Keratinocyte (primary cell): ENCODE results near the gene PCGF3. TPM values are rescaled to one million over a fixed set of nuclear protein-coding genes. Genes with fewer than 3 reads are reported as not detected.
A peak's percentile ranks its signal among the peaks of the same experiment; 100 is the strongest.

Experiments used
- DNase-seq: peaks from one replicate; pipeline ENCODE4 v3.0.0-alpha.2; 2011; ENCODE audit warnings: low read depth, missing footprints, low spot score
- FAIRE-seq: peaks from 2 replicates; lab custom pipeline; 2011; peaks lifted over from hg19 to GRCh38; lab: Jason Lieb, UNC
- H2AFZ ChIP-seq: 2 replicates; pipeline ENCODE4 v1.6.0; 2012; ENCODE audit warnings: low read length, control low read depth, inconsistent platforms; ENCODE audit not compliant: control insufficient read depth
- H3K27ac ChIP-seq: 2 replicates; pipeline ENCODE4 v1.5.1; 2011; ENCODE audit warnings: low read length; ENCODE audit not compliant: control insufficient read depth, insufficient read depth
- H3K27me3 ChIP-seq: 3 replicates; pipeline ENCODE4 v1.6.0; 2011; ENCODE audit warnings: low read length; ENCODE audit not compliant: control insufficient read depth, insufficient read depth; ENCODE audit errors: extremely low read depth
- H3K36me3 ChIP-seq, 2 experiments: 2 replicates in 1 of 2; 3 replicates in 1 of 2; pipeline ENCODE4 v1.5.1; 2011; ENCODE audit warnings: low read length in 2 of 2, mild to moderate bottlenecking in 1 of 2; ENCODE audit not compliant: control insufficient read depth in 2 of 2, insufficient read depth in 2 of 2; ENCODE audit errors: extremely low read depth in 1 of 2
- H3K4me1 ChIP-seq: 3 replicates; pipeline ENCODE4 v1.5.1; 2011; ENCODE audit warnings: low read length; ENCODE audit not compliant: control insufficient read depth, insufficient read depth; ENCODE audit errors: extremely low read depth
- H3K4me2 ChIP-seq: 3 replicates; pipeline ENCODE4 v1.6.0; 2011; ENCODE audit warnings: low read depth, low read length; ENCODE audit not compliant: control insufficient read depth, insufficient read depth; ENCODE audit errors: extremely low read depth
- H3K4me3 ChIP-seq, 3 experiments: fragments of 200-600 bp in 1 of 3; sonication (generic) in 1 of 3; 2 replicates in 2 of 3; 3 replicates in 1 of 3; pipeline ENCODE4 v1.5.1; 2011 to 2016; ENCODE audit warnings: low read length in 3 of 3, mild to moderate bottlenecking in 3 of 3, control low read depth in 2 of 3, inconsistent platforms in 1 of 3, low read depth in 1 of 3, mixed read lengths in 1 of 3, mixed run types in 1 of 3, moderate library complexity in 1 of 3; ENCODE audit not compliant: control insufficient read depth in 2 of 3, insufficient read depth in 2 of 3; ENCODE audit errors: extremely low read depth in 1 of 3
- H3K79me2 ChIP-seq: 2 replicates; pipeline ENCODE4 v1.6.0; 2012; ENCODE audit warnings: low read length; ENCODE audit not compliant: control insufficient read depth, insufficient read depth
- H3K9ac ChIP-seq: 3 replicates; pipeline ENCODE4 v1.6.0; 2011; ENCODE audit warnings: low read length; ENCODE audit not compliant: control insufficient read depth, insufficient read depth; ENCODE audit errors: extremely low read depth
- H3K9me1 ChIP-seq: 3 replicates; pipeline ENCODE4 v1.6.0; 2011; ENCODE audit warnings: low read length; ENCODE audit not compliant: control insufficient read depth, insufficient read depth; ENCODE audit errors: extremely low read depth
- H3K9me3 ChIP-seq: 2 replicates; pipeline ENCODE4 v1.5.1; 2012; ENCODE audit warnings: low read depth, low read length; ENCODE audit not compliant: control insufficient read depth
- H4K20me1 ChIP-seq: 3 replicates; pipeline ENCODE4 v1.6.0; 2011; ENCODE audit warnings: low read length; ENCODE audit not compliant: control insufficient read depth, insufficient read depth; ENCODE audit errors: extremely low read depth
- CTCF ChIP-seq, 3 experiments: IDR thresholded peaks in 1 of 3; conservative IDR thresholded peaks in 1 of 3; optimal IDR thresholded peaks in 1 of 3; 2 replicates in 2 of 3; 3 replicates in 1 of 3; pipeline versions ENCODE3 to v1.5.1; 2011; ENCODE audit warnings: low read length in 3 of 3, mild to moderate bottlenecking in 3 of 3, moderate library complexity in 2 of 3, control low read depth in 1 of 3, inconsistent platforms in 1 of 3; ENCODE audit not compliant: insufficient read depth in 2 of 3; ENCODE audit errors: extremely low read depth in 1 of 3
- EZH2 ChIP-seq: IDR thresholded peaks from one replicate; pipeline ENCODE4 v1.6.1; 2012; ENCODE audit warnings: inconsistent platforms, mild to moderate bottlenecking, low read length, moderate library complexity
- dilution Hi-C: fragments of 300-500 bp; cut with MboI; formaldehyde crosslinking; loops from one replicate; pipeline ENCODE4 v1.7.0; 2020; ENCODE audit warnings: low sequenced_read_pairs; ENCODE audit not compliant: extremely low pct_ligation_motif_present
- polyA plus RNA-seq, 5 experiments: library from polyadenylated mRNA; depleted of rRNA in 3 of 5; stranded (reverse) in 3 of 5; stranded (forward) in 1 of 5; unstranded in 1 of 5; fragments of >200 nt; gene quantifications; 1 replicate in 1 of 5; 2 replicates in 3 of 5; 3 replicates in 1 of 5; pipeline versions ENCODE4 v1.2.1 to v1.2.3, GENCODE V29; 2011 to 2012; ENCODE audit warnings: missing spikeins in 2 of 5, low read depth in 1 of 5, low replicate concordance in 1 of 5

Gene PCGF3
- polyA plus RNA-seq, 1 donor (not counting 4 experiments of a cell fraction or from before 2014, with no cell fraction given) = 40.1 TPM

DNA sequence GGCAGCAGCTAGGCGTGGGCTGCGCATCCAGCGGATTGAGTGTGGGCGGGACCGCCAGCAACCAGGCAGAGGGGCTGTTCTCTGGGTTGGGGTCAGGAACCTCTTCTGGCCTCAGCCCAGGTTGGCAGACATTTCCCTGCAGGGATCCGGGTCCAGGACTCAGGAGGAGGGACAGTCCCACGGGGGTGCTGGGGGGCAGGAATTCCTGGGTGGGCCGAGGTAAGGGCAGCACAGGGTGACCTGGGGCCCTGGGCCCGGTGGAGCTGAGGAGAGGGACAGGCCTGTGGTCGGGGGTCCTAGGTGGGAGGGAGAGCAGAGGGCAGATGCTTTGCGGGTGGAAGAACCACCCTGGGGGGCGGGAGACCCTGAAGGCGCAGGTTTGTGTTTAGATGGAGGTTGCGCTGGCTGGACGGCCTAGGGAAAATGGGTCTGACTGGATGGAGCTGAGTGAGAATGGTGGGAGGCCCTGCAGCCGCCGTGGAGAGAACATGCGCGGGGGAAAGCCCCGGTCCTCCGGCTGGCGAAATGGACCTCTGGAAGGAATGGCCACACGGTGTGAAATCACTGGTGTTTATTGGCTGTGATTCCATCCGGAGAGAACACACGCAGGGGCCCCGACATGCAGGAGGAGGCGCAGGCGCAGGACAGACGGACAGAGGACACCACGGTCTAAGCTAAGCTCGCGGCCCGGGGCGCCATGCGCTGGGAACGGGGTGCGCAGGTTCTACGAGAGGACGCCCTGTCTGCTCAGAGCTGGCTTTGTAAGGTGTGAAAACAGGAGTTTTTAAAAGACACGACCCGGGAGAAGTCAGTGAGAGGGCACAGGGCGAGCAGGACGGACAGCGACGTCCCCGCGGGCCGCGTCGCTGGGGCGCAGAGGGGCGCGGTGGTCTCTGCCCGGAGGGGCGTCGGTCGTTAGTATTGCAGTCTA, 79.0 kb downstream of the PCGF3 start:
- H3K4me1 ChIP-seq = peaks cover 18% of the 10 kb centered on the region
- dilution Hi-C loops = no loop called here
- DNase-seq (no peak), FAIRE-seq (no peak)
- H3K9ac ChIP-seq = no peak overlapping the region
- peaks cover 34% of the 10 kb centered on the region for H3K27me3 ChIP-seq
- H4K20me1 ChIP-seq = no peaks in the 10 kb centered on the region
- TF ChIP-seq EZH2 = no peak
- no peak for TF ChIP-seq CTCF (optimal IDR thresholded peaks at IDR 0.05 in 1 of 3, IDR thresholded peaks at IDR 0.05 in 1 of 3, conservative IDR thresholded peaks at IDR 0.05 in 1 of 3; ENCODE audit: extremely low read depth in 1 of 3, insufficient read depth in 2 of 3, low read length in 3 of 3)
- peaks cover 19% of the 10 kb centered on the region for H3K79me2 ChIP-seq
- H2AFZ ChIP-seq = no peak overlapping the region
- H3K36me3 ChIP-seq = peaks cover 4 to 10% of the 10 kb centered on the region in 2 experiments
- no peak overlapping the region for H3K4me3 ChIP-seq
- no peaks in the 10 kb centered on the region for H3K9me3 ChIP-seq
- peak overlapping the region; percentile 37 for H3K4me2 ChIP-seq
- no peak overlapping the region for H3K27ac ChIP-seq
- H3K9me1 ChIP-seq = peaks cover 3% of the 10 kb centered on the region

GRCh38 chr4:785332-786073, 79.9 kb downstream of the PCGF3 start:
- dilution Hi-C loops = no loop called here
- H3K27ac ChIP-seq = no peak overlapping the region
- H3K9me1 ChIP-seq = peaks cover 3% of the 10 kb centered on the region
- peaks cover 0 to 3% of the 10 kb centered on the region in 2 experiments for H3K36me3 ChIP-seq
- H3K9ac ChIP-seq = no peak overlapping the region
- no peak for DNase-seq
- H2AFZ ChIP-seq = no peak overlapping the region
- peaks cover 11% of the 10 kb centered on the region for H3K4me1 ChIP-seq
- peaks cover 37% of the 10 kb centered on the region for H3K27me3 ChIP-seq
- peak overlapping the region in 1 of 3 experiments; percentile 20 for H3K4me3 ChIP-seq
- H3K9me3 ChIP-seq = no peaks in the 10 kb centered on the region
- peak overlapping the region; percentile 37 for H3K4me2 ChIP-seq
- TF ChIP-seq CTCF (optimal IDR thresholded peaks at IDR 0.05 in 1 of 3, IDR thresholded peaks at IDR 0.05 in 1 of 3, conservative IDR thresholded peaks at IDR 0.05 in 1 of 3; ENCODE audit: extremely low read depth in 1 of 3, insufficient read depth in 2 of 3, low read length in 3 of 3) (no peak), EZH2 (peak; percentile 93)
- FAIRE-seq = no peak
- peaks cover 11% of the 10 kb centered on the region for H3K79me2 ChIP-seq
- no peaks in the 10 kb centered on the region for H4K20me1 ChIP-seq
